Measurements from ENCODE around the gene SPATA18.

Gene SPATA18

DNA sequence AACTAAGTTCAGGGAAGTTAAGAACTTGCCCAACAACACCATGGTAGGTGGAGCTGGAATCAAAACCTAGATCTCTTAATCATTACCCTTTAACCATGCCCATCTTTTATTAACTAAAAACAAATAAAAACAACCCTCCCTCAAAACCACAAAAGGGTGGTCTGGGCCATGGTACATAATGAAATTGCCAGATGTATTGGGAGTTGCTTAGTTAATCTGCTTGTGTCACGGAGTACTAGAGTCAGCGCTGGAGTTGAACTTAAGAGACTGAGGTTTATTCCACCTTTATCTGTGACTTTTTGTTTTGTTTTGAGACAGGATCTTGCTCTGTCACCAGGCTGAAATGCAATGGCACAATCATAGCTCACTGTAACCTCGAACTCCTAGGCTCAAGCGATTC lies 44.2 kb upstream of the SPATA18 start:
- Histone ChIP-seq H3K79me1 (replicated peaks; ENCODE audit: low read length, poor library complexity, severe bottlenecking) (no peaks in the 10 kb centered on the region), H3K27ac (ENCODE audit: low read length, poor library complexity, severe bottlenecking) (no peak overlapping the region), H3K36me3 (ENCODE audit: control insufficient read depth in 1 of 2, insufficient read depth in 2 of 2, low read depth in 1 of 2, low read length in 2 of 2) (peaks cover 0 to 44% of the 10 kb centered on the region in 2 experiments), H4K8ac (ENCODE audit: low read length) (no peak overlapping the region), H2BK120ac (ENCODE audit: low read depth, low read length) (no peak overlapping the region), H4K91ac (ENCODE audit: low read length) (no peak overlapping the region), H3K4me2 (ENCODE audit: low read length, poor library complexity, severe bottlenecking) (no peak overlapping the region), H3K18ac (ENCODE audit: low read depth in 1 of 2, low read length in 2 of 2) (no peak overlapping the region), H3K4me1 (ENCODE audit: control insufficient read depth, insufficient read depth, low read depth, low read length) (no peaks in the 10 kb centered on the region), H3K23ac (ENCODE audit: low read length in 2 of 2) (no peak overlapping the region), H2BK5ac (ENCODE audit: low read depth, low read length, poor library complexity, severe bottlenecking) (no peak overlapping the region), H3K14ac (ENCODE audit: low read length in 2 of 2) (no peak overlapping the region), H2BK15ac (ENCODE audit: low read depth, poor library complexity, severe bottlenecking) (no peak overlapping the region), H3K9me3 (ENCODE audit: control insufficient read depth, low read length) (peaks cover 6% of the 10 kb centered on the region), H3K27me3 (ENCODE audit: control insufficient read depth in 1 of 2, insufficient read depth in 1 of 2, low read length in 2 of 2) (no peaks in the 10 kb centered on the region), H3K4me3 (ENCODE audit: insufficient read depth in 1 of 2, low read depth in 1 of 2, low read length in 2 of 2) (no peak overlapping the region), H3K9ac (ENCODE audit: low read length) (no peak overlapping the region), H2BK12ac (ENCODE audit: low read length in 2 of 2) (no peak overlapping the region), H2AFZ (ENCODE audit: low read depth, low read length) (no peak overlapping the region), H3K4ac (ENCODE audit: low read depth in 1 of 2, low read length in 2 of 2) (no peak overlapping the region), H2AK5ac (ENCODE audit: low read length, severe bottlenecking) (no peak overlapping the region)
- DNase-seq, result no peak
- 100% methylated on average over 3 of the region's 4 CpGs for WGBS

DNA sequence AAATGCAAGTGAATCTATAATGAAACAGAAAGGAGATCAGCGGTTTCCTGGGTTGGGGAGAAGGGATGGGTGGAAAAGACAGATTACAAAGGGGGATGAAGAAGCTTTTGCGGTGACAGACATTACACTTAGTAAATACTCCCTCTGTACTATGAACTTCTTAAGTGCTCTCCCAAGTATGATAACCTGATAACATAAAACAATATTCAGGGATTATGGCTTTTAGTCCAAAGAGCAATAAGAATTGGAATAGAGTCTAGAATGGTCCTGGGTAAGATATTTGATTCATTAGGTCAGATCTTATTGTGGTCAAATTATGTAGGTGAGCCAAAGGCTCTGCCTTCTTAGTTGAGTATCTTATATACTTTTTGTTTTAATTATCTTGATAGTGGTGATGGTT lies 40.1 kb upstream of the SPATA18 start:
- H3K27me3 ChIP-seq (ENCODE audit: control insufficient read depth in 1 of 2, insufficient read depth in 1 of 2, low read length in 2 of 2), result no peaks in the 10 kb centered on the region
- no peak overlapping the region for H2BK12ac ChIP-seq (ENCODE audit: low read length in 2 of 2)
- no peak overlapping the region for H2BK120ac ChIP-seq (ENCODE audit: low read depth, low read length)
- no peaks in the 10 kb centered on the region for H3K4me1 ChIP-seq (ENCODE audit: control insufficient read depth, insufficient read depth, low read depth, low read length)
- no peak overlapping the region for H4K91ac ChIP-seq (ENCODE audit: low read length)
- no peak overlapping the region for H3K4me3 ChIP-seq (ENCODE audit: insufficient read depth in 1 of 2, low read depth in 1 of 2, low read length in 2 of 2)
- H3K79me1 ChIP-seq (replicated peaks; ENCODE audit: low read length, poor library complexity, severe bottlenecking), result no peaks in the 10 kb centered on the region
- H4K8ac ChIP-seq (ENCODE audit: low read length), result no peak overlapping the region
- H3K23ac ChIP-seq (ENCODE audit: low read length in 2 of 2), result no peak overlapping the region
- no peak overlapping the region for H2AFZ ChIP-seq (ENCODE audit: low read depth, low read length)
- no peak overlapping the region for H3K14ac ChIP-seq (ENCODE audit: low read length in 2 of 2)
- H3K18ac ChIP-seq (ENCODE audit: low read depth in 1 of 2, low read length in 2 of 2), result no peak overlapping the region
- peaks cover 6% of the 10 kb centered on the region for H3K9me3 ChIP-seq (ENCODE audit: control insufficient read depth, low read length)
- H3K9ac ChIP-seq (ENCODE audit: low read length), result no peak overlapping the region
- H2AK5ac ChIP-seq (ENCODE audit: low read length, severe bottlenecking), result no peak overlapping the region
- H3K4me2 ChIP-seq (ENCODE audit: low read length, poor library complexity, severe bottlenecking), result no peak overlapping the region
- no peak for DNase-seq
- H2BK5ac ChIP-seq (ENCODE audit: low read depth, low read length, poor library complexity, severe bottlenecking), result no peak overlapping the region
- H3K4ac ChIP-seq (ENCODE audit: low read depth in 1 of 2, low read length in 2 of 2), result no peak overlapping the region
- no peak overlapping the region for H2BK15ac ChIP-seq (ENCODE audit: low read depth, poor library complexity, severe bottlenecking)
- WGBS, result no CpG with 5 or more reads among the region's 2 CpGs
- H3K36me3 ChIP-seq (ENCODE audit: control insufficient read depth in 1 of 2, insufficient read depth in 2 of 2, low read depth in 1 of 2, low read length in 2 of 2), result peaks cover 0 to 60% of the 10 kb centered on the region in 2 experiments
- no peak overlapping the region for H3K27ac ChIP-seq (ENCODE audit: low read length, poor library complexity, severe bottlenecking)

DNA sequence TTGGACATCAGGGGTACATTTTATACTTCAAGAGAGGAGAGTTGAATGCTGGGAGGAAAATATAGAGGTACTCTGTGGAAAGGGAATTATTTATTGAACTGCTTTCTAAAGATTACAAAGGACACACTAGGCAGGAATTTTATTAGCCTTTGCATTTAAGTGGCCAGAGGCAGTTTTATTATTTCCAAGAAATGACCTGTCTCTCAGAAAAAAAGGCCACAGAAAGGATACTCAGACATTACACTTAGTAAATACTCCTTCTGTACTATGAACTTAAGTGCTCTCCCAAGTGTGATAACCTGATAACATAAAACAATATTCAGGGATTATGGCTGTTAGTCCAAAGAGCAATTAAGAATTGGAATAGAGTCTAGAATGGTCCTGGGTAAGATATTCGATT lies 38.5 kb upstream of the SPATA18 start:
- Histone ChIP-seq H3K4me2 (ENCODE audit: low read length, poor library complexity, severe bottlenecking) (no peak overlapping the region), H3K4me1 (ENCODE audit: control insufficient read depth, insufficient read depth, low read depth, low read length) (no peaks in the 10 kb centered on the region), H3K18ac (ENCODE audit: low read depth in 1 of 2, low read length in 2 of 2) (no peak overlapping the region), H3K14ac (ENCODE audit: low read length in 2 of 2) (no peak overlapping the region), H3K27me3 (ENCODE audit: control insufficient read depth in 1 of 2, insufficient read depth in 1 of 2, low read length in 2 of 2) (no peaks in the 10 kb centered on the region), H3K23ac (ENCODE audit: low read length in 2 of 2) (no peak overlapping the region), H4K91ac (ENCODE audit: low read length) (no peak overlapping the region), H4K8ac (ENCODE audit: low read length) (no peak overlapping the region), H3K4me3 (ENCODE audit: insufficient read depth in 1 of 2, low read depth in 1 of 2, low read length in 2 of 2) (no peak overlapping the region), H3K27ac (ENCODE audit: low read length, poor library complexity, severe bottlenecking) (no peak overlapping the region), H2BK12ac (ENCODE audit: low read length in 2 of 2) (no peak overlapping the region), H3K9ac (ENCODE audit: low read length) (no peak overlapping the region), H2BK15ac (ENCODE audit: low read depth, poor library complexity, severe bottlenecking) (no peak overlapping the region), H2AK5ac (ENCODE audit: low read length, severe bottlenecking) (no peak overlapping the region), H2BK5ac (ENCODE audit: low read depth, low read length, poor library complexity, severe bottlenecking) (no peak overlapping the region), H2BK120ac (ENCODE audit: low read depth, low read length) (peak overlapping the region; percentile 49), H3K36me3 (ENCODE audit: control insufficient read depth in 1 of 2, insufficient read depth in 2 of 2, low read depth in 1 of 2, low read length in 2 of 2) (peaks cover 0 to 64% of the 10 kb centered on the region in 2 experiments), H3K4ac (ENCODE audit: low read depth in 1 of 2, low read length in 2 of 2) (no peak overlapping the region), H3K79me1 (replicated peaks; ENCODE audit: low read length, poor library complexity, severe bottlenecking) (no peaks in the 10 kb centered on the region), H3K9me3 (ENCODE audit: control insufficient read depth, low read length) (peaks cover 6% of the 10 kb centered on the region), H2AFZ (ENCODE audit: low read depth, low read length) (no peak overlapping the region)
- WGBS, result 100% methylated on average over 1 of the region's 1 CpG
- no peak for DNase-seq

DNA sequence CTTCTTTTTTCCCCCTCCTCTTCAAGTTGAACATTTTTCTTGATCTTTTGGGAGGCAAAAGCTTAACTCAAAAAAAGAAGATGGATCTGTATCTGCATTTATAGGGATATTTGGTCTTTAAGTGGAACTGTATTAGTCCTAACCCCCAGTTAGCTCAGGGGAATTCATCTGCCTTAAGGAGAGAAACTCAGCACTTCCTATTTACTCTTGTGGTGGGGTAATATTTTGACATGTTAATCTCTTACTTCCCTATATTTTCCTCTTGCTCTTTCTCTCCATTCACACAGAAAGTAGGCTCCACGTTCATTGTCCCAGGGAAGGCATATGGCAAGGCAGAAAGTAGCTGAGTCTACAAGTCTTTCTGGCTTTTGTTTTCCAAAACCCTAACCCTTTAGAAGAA lies 36.2 kb upstream of the SPATA18 start:
- WGBS, result no CpG with 5 or more reads among the region's 1 CpG
- peaks cover 3 to 60% of the 10 kb centered on the region in 2 experiments for H3K36me3 ChIP-seq (ENCODE audit: control insufficient read depth in 1 of 2, insufficient read depth in 2 of 2, low read depth in 1 of 2, low read length in 2 of 2)

More for the DNA sequence above, 36.2 kb upstream of the SPATA18 start:
- Histone ChIP-seq H2BK5ac (ENCODE audit: low read depth, low read length, poor library complexity, severe bottlenecking) (no peak overlapping the region), H2AFZ (ENCODE audit: low read depth, low read length) (no peak overlapping the region), H2BK15ac (ENCODE audit: low read depth, poor library complexity, severe bottlenecking) (no peak overlapping the region), H3K79me1 (replicated peaks; ENCODE audit: low read length, poor library complexity, severe bottlenecking) (no peaks in the 10 kb centered on the region), H3K9ac (ENCODE audit: low read length) (no peak overlapping the region), H3K4me1 (ENCODE audit: control insufficient read depth, insufficient read depth, low read depth, low read length) (no peaks in the 10 kb centered on the region), H3K27me3 (ENCODE audit: control insufficient read depth in 1 of 2, insufficient read depth in 1 of 2, low read length in 2 of 2) (no peaks in the 10 kb centered on the region), H4K8ac (ENCODE audit: low read length) (no peak overlapping the region), H3K14ac (ENCODE audit: low read length in 2 of 2) (no peak overlapping the region), H3K27ac (ENCODE audit: low read length, poor library complexity, severe bottlenecking) (no peak overlapping the region), H3K4me2 (ENCODE audit: low read length, poor library complexity, severe bottlenecking) (no peak overlapping the region), H2BK120ac (ENCODE audit: low read depth, low read length) (no peak overlapping the region), H3K9me3 (ENCODE audit: control insufficient read depth, low read length) (no peaks in the 10 kb centered on the region), H2AK5ac (ENCODE audit: low read length, severe bottlenecking) (no peak overlapping the region), H3K4me3 (ENCODE audit: insufficient read depth in 1 of 2, low read depth in 1 of 2, low read length in 2 of 2) (no peak overlapping the region), H3K23ac (ENCODE audit: low read length in 2 of 2) (no peak overlapping the region), H3K18ac (ENCODE audit: low read depth in 1 of 2, low read length in 2 of 2) (no peak overlapping the region), H2BK12ac (ENCODE audit: low read length in 2 of 2) (no peak overlapping the region), H3K4ac (ENCODE audit: low read depth in 1 of 2, low read length in 2 of 2) (no peak overlapping the region), H4K91ac (ENCODE audit: low read length) (no peak overlapping the region)
- no peak for DNase-seq

Data from mesenchymal stem cell (in vitro differentiated cells and primary cell).